Measurements from ENCODE around the gene RIMBP2.

The RIMBP2 gene

GRCh38 chr12:130525384-130526172 lies 190.5 kb downstream of the RIMBP2 start:
- peaks cover 8% of the 10 kb centered on the region for H3K27me3 Mint-ChIP-seq
- H3K9me3 Mint-ChIP-seq = no peaks in the 10 kb centered on the region
- no peak overlapping the region for H3K4me3 Mint-ChIP-seq
- no peaks in the 10 kb centered on the region for H3K4me1 Mint-ChIP-seq (ENCODE audit: low read depth)
- no peaks in the 10 kb centered on the region for H3K36me3 Mint-ChIP-seq (ENCODE audit: low read depth)
- no peak overlapping the region for H3K27ac Mint-ChIP-seq

- H3K4me1 Mint-ChIP-seq (ENCODE audit: low read depth) = no peaks in the 10 kb centered on the region
- no peaks in the 10 kb centered on the region for H3K36me3 Mint-ChIP-seq (ENCODE audit: low read depth)
- no peak overlapping the region for H3K27ac Mint-ChIP-seq
- no peak overlapping the region for H3K4me3 Mint-ChIP-seq
- no peaks in the 10 kb centered on the region for H3K9me3 Mint-ChIP-seq
- peaks cover 8% of the 10 kb centered on the region for H3K27me3 Mint-ChIP-seq
These were observed 191.3 kb downstream of the RIMBP2 start for GRCh38 chr12:130524759-130525158.

GRCh38 chr12:130523863-130524614 lies 192.1 kb downstream of the RIMBP2 start:
- H3K27ac Mint-ChIP-seq = no peak overlapping the region

GRCh38 chr12:130523208-130523607 lies 192.9 kb downstream of the RIMBP2 start:
- Mint-ChIP-seq H3K4me1 (ENCODE audit: low read depth) (no peaks in the 10 kb centered on the region), H3K36me3 (ENCODE audit: low read depth) (no peaks in the 10 kb centered on the region), H3K27me3 (peaks cover 8% of the 10 kb centered on the region), H3K4me3 (no peak overlapping the region), H3K9me3 (no peaks in the 10 kb centered on the region), H3K27ac (no peak overlapping the region)

More at GRCh38 chr12:130523863-130524614, 192.1 kb downstream of the RIMBP2 start:
- no peaks in the 10 kb centered on the region for H3K4me1 Mint-ChIP-seq (ENCODE audit: low read depth)
- no peaks in the 10 kb centered on the region for H3K9me3 Mint-ChIP-seq
- no peaks in the 10 kb centered on the region for H3K36me3 Mint-ChIP-seq (ENCODE audit: low read depth)
- H3K27me3 Mint-ChIP-seq = peaks cover 8% of the 10 kb centered on the region
- H3K4me3 Mint-ChIP-seq = no peak overlapping the region

- Mint-ChIP-seq H3K27ac (no peak overlapping the region), H3K36me3 (ENCODE audit: low read depth) (no peaks in the 10 kb centered on the region), H3K4me1 (ENCODE audit: low read depth) (no peaks in the 10 kb centered on the region), H3K4me3 (no peak overlapping the region), H3K27me3 (peaks cover 8% of the 10 kb centered on the region), H3K9me3 (no peaks in the 10 kb centered on the region)
These were observed 193.8 kb downstream of the RIMBP2 start for GRCh38 chr12:130522244-130522834.

- H3K4me1 Mint-ChIP-seq (ENCODE audit: low read depth) = no peaks in the 10 kb centered on the region
- no peak overlapping the region for H3K27ac Mint-ChIP-seq
- H3K4me3 Mint-ChIP-seq = no peak overlapping the region
- H3K36me3 Mint-ChIP-seq (ENCODE audit: low read depth) = no peaks in the 10 kb centered on the region
- no peaks in the 10 kb centered on the region for H3K9me3 Mint-ChIP-seq
- peaks cover 8% of the 10 kb centered on the region for H3K27me3 Mint-ChIP-seq
These were observed 194.5 kb downstream of the RIMBP2 start for GRCh38 chr12:130521375-130522124.

GRCh38 chr12:130520784-130521183 lies 195.3 kb downstream of the RIMBP2 start:
- H3K9me3 Mint-ChIP-seq = no peaks in the 10 kb centered on the region
- H3K4me3 Mint-ChIP-seq = no peak overlapping the region
- no peak overlapping the region for H3K27ac Mint-ChIP-seq
- no peaks in the 10 kb centered on the region for H3K36me3 Mint-ChIP-seq (ENCODE audit: low read depth)
- H3K4me1 Mint-ChIP-seq (ENCODE audit: low read depth) = no peaks in the 10 kb centered on the region
- H3K27me3 Mint-ChIP-seq = peaks cover 11% of the 10 kb centered on the region

- Mint-ChIP-seq H3K4me3 (no peak overlapping the region), H3K36me3 (ENCODE audit: low read depth) (no peaks in the 10 kb centered on the region), H3K9me3 (no peaks in the 10 kb centered on the region), H3K27me3 (peaks cover 3% of the 10 kb centered on the region), H3K27ac (no peak overlapping the region), H3K4me1 (ENCODE audit: low read depth) (no peaks in the 10 kb centered on the region)
These were observed 198.5 kb downstream of the RIMBP2 start for GRCh38 chr12:130517588-130517987.

- Mint-ChIP-seq H3K4me1 (ENCODE audit: low read depth) (no peaks in the 10 kb centered on the region), H3K4me3 (no peak overlapping the region), H3K36me3 (ENCODE audit: low read depth) (no peaks in the 10 kb centered on the region), H3K27ac (no peak overlapping the region), H3K27me3 (peaks cover 3% of the 10 kb centered on the region), H3K9me3 (no peaks in the 10 kb centered on the region)
These were observed 201.9 kb downstream of the RIMBP2 start for GRCh38 chr12:130514149-130514551.

GRCh38 chr12:130513556-130513955 lies 202.5 kb downstream of the RIMBP2 start:
- Mint-ChIP-seq H3K27ac (no peak overlapping the region), H3K27me3 (peaks cover 3% of the 10 kb centered on the region), H3K9me3 (no peaks in the 10 kb centered on the region), H3K4me3 (no peak overlapping the region), H3K36me3 (ENCODE audit: low read depth) (no peaks in the 10 kb centered on the region), H3K4me1 (ENCODE audit: low read depth) (no peaks in the 10 kb centered on the region)

GRCh38 chr12:130511285-130511684 lies 204.8 kb downstream of the RIMBP2 start:
- Mint-ChIP-seq H3K4me1 (ENCODE audit: low read depth) (no peaks in the 10 kb centered on the region), H3K27ac (no peak overlapping the region), H3K9me3 (peaks cover 5% of the 10 kb centered on the region), H3K4me3 (no peak overlapping the region), H3K27me3 (peaks cover 2% of the 10 kb centered on the region), H3K36me3 (ENCODE audit: low read depth) (no peaks in the 10 kb centered on the region)

- no peak overlapping the region for H3K4me3 Mint-ChIP-seq
- peaks cover 5% of the 10 kb centered on the region for H3K9me3 Mint-ChIP-seq
- no peaks in the 10 kb centered on the region for H3K27me3 Mint-ChIP-seq
- no peak overlapping the region for H3K27ac Mint-ChIP-seq
- H3K36me3 Mint-ChIP-seq (ENCODE audit: low read depth) = no peaks in the 10 kb centered on the region
- H3K4me1 Mint-ChIP-seq (ENCODE audit: low read depth) = no peaks in the 10 kb centered on the region
These were observed 206.6 kb downstream of the RIMBP2 start for GRCh38 chr12:130509454-130509853.

GRCh38 chr12:130508847-130509246 lies 207.3 kb downstream of the RIMBP2 start:
- Mint-ChIP-seq H3K4me1 (ENCODE audit: low read depth) (no peaks in the 10 kb centered on the region), H3K4me3 (no peak overlapping the region), H3K36me3 (ENCODE audit: low read depth) (no peaks in the 10 kb centered on the region), H3K27me3 (no peaks in the 10 kb centered on the region), H3K27ac (no peak overlapping the region), H3K9me3 (peaks cover 5% of the 10 kb centered on the region)

- peaks cover 5% of the 10 kb centered on the region for H3K9me3 Mint-ChIP-seq
- H3K4me3 Mint-ChIP-seq = no peak overlapping the region
- H3K36me3 Mint-ChIP-seq (ENCODE audit: low read depth) = no peaks in the 10 kb centered on the region
- no peaks in the 10 kb centered on the region for H3K4me1 Mint-ChIP-seq (ENCODE audit: low read depth)
- H3K27ac Mint-ChIP-seq = no peak overlapping the region
- no peaks in the 10 kb centered on the region for H3K27me3 Mint-ChIP-seq
These were observed 207.8 kb downstream of the RIMBP2 start for GRCh38 chr12:130508318-130508717.

GRCh38 chr12:130506844-130507243 lies 209.3 kb downstream of the RIMBP2 start:
- H3K9me3 Mint-ChIP-seq = peaks cover 5% of the 10 kb centered on the region
- no peaks in the 10 kb centered on the region for H3K36me3 Mint-ChIP-seq (ENCODE audit: low read depth)
- H3K27ac Mint-ChIP-seq = no peak overlapping the region
- no peaks in the 10 kb centered on the region for H3K27me3 Mint-ChIP-seq
- H3K4me3 Mint-ChIP-seq = no peak overlapping the region
- H3K4me1 Mint-ChIP-seq (ENCODE audit: low read depth) = no peaks in the 10 kb centered on the region
